GM19438 (cell line): Measurements from ENCODE around the gene GIPR.
A peak's percentile ranks its signal among the peaks of the same experiment; 100 is the strongest.
"Not testable (repeated sequence)": the region's sequence is repeated elsewhere in the genome, so short reads cannot be mapped to it uniquely, and the experiment has no call there.

Source experiments
- ATAC-seq: cut with Tn5 transposase; IDR thresholded peaks from one replicate; pipeline ENCODE4 v1.9.1; 2021; ENCODE audit warnings: low read depth; ENCODE audit not compliant: unreplicated experiment

GIPR gene

DNA sequence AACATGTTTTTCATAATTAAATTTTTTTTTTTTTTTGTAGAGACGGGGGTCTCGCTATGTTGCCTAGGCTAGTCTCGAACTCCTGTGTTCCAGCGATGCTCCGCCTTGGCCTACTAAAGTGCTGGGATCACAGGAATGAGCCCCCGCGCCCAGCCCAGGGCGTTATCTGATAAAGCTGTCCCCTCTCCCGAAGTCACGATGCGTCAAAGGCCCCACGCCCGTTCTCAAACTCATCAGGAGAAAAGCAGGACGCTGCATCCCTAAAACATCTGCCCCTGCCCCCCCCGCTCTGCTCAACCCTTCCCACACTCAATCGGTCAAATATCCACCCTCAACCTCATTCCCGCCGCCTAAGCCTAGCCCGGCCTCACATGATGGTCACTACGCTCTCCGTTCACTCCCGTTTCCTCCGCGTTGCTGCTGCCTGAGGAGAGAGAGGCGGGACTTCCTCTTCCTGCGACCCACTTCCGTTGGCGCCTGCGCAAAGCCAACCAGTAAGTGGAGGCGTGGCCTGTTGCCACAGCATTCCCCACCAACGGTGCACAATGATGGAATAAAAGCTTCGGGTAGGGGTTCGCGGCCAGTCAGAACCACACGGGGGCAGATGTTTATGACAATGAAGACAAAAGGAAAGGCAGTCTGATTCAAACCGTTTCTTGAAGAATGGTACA is 23.6 kb downstream of the GIPR start, which contains the start of gene SNRPD2:
SNRPD2 (minus strand) TSS at position 438 of the 671 bp plus-strand sequence; CDS start at position 373, 65 bp downstream.
- ATAC-seq = peak; percentile 42

GRCh38 chr19:45692187-45693105 is 24.4 kb downstream of the GIPR start, which contains the start of gene QPCTL:
Gene QPCTL (plus strand): TSS chr19:45692666. CDS start chr19:45692704, 38 bp downstream.
- ATAC-seq = peak; percentile 79

DNA sequence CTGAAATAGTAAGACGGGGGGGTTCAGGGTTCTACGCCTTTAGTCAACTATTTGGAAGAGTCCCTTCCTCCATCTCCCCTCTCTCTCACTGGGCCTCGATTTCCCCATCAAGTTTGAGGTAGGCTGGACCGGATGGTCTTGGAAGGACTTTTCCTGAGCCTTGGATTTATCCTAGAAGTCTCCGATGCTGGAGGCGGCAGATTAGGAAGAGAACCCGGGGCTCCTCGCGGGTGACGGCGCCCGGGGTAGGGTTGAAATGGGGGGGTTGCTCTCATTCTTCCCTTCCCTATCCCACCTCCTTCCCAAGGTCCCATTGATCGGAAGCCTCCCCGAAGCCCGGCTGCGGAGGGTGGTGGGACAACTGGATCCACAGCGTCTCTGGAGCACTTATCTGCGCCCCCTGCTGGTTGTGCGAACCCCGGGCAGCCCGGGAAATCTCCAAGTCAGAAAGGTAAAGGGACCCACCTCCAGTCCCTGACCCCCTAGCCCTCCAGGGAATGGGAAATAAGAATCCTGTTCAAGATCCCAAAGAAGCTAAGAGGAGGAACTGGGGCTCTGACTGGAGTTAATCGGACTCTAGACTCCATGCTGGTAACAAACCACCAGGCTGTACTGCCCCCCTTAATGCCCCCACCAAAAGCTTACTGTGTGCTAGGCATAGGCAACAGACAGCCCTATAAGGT is 25.2 kb downstream of the GIPR start:
- ATAC-seq = no peak

GRCh38 chr19:45701676-45702075 is 33.7 kb downstream of the GIPR start:
- ATAC-seq = no peak

- ATAC-seq = no peak
Measured at GRCh38 chr19:45705115-45705514, 37.1 kb downstream of the GIPR start.

DNA sequence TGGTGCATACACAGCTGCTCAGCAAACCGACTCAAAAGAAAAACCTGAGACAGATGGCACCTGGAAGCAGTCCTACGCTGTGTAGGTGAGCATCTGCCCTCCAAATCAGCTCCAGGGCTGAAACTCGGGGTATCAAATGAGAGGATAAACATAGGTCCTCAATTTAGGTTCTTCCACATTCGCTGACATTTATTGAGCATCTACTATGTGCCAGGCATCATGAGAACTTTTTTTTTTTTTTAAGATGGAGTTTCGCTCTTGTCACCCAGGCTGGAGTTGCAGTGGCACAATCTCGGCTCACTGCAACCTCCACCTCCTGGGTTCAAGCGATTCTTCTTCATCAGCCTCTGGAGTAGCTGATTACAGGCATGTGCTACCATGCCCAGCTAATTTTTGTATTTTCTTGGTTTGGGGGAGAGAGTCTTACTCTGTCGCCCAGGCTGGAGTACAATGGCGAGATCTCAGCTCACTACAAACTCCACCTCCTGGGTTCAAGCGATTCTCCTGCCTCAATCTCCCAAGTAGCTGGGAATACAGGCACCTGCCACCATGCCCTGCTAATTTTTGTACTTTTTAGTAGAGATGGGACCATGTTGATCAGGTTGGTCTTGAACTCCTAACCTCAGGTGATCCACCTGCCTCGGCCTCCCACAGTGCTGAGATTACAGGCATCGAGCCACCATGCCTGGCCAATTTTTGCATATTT is 37.8 kb downstream of the GIPR start:
- ATAC-seq = no peak

DNA sequence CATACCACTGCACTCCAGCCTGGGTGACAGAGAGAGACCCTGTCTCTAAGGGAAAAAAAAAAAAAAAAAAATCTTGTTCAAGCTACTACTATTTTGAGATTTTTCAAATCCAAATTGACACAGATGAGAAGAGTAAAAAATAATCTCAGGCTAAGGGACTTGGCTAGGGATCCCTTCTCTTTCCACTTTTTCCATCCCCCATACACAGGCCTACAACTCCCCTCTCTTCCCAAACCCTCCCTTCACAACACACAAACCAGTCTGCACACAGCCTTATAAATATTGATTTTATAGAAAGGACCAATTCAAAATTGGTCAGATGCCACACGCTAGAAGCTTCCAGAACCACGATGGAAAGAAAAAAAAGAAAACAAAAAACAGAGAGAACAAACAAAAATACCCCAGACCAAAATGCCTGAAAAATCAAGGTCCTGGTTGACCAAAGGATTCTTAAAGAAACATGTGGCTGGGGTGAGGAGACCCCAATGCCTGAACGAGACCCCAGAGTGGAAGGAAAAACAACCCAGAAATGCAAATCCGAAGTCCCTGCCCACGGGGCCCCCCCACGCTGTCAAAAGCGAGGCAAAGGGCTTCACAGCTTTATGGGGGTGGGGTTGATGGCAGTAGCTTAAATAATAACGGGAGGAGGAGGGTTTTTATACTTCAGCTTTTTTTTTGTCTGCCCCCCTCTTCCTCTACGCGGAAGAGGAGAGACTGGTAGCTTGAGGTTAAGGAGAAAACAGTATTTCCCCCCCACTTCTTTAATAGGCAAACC is 42.5 kb downstream of the GIPR start:
- no peak for ATAC-seq

- ATAC-seq = no peak
Measured at GRCh38 chr19:45711851-45712698, 44.1 kb downstream of the GIPR start.

DNA sequence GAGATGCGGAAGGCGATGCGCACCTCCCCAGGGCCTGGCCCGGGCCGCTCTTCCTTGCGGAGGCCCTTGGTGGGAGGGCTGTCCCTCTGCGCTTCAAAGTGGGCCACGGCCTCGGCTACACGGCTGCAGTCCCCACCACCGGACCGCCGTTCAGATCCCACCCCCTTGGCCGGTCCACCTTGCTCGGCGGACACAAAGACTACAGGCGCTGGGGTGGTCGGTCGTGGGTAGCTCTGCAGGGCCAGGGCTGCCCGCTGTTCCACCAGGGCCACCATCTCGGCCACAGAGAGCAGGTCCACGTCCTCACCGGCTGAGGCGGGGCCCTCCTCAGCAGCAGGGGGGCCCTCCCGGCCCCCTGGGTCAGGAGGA is 44.7 kb downstream of the GIPR start:
- ATAC-seq = no peak

DNA sequence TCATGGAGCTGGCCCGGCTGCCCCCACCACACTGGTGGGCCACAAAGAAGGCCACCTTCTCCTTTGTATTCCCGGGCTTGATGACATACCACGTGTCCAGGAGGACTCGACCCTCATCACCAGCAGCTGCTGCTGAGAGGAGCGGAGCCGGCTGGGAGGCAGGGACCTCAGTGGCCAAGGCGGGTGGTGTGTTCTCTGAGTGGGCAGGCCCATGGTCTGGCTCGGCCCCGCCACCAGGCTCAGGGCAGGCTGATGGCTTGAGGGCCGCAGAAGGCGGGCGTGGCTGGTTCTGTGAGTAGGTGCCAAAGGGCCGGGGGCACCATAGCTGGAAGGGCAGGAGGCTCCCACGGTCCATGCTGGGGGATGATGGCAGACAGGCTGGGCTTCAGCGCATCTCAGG is 45.1 kb downstream of the GIPR start:
- ATAC-seq = no peak

DNA sequence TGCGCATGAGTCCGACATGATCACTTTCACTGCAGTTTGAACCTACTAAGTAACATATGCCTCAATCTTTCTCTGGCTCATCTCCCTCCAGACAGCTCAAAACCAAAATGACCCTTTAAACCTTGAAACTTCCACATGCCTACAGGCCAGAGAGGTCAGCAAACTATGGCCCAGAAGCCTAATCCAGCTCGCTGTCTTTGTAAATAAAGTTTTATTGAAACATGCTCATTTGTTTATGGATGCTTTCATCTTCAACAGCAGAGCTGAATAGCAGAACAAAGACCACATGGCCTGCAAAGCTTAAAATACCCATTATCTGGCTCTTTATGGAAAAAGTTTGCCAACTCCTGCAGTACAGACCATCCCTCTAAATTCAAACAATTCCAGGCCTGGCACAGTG is 47.1 kb downstream of the GIPR start:
- ATAC-seq = no peak

DNA sequence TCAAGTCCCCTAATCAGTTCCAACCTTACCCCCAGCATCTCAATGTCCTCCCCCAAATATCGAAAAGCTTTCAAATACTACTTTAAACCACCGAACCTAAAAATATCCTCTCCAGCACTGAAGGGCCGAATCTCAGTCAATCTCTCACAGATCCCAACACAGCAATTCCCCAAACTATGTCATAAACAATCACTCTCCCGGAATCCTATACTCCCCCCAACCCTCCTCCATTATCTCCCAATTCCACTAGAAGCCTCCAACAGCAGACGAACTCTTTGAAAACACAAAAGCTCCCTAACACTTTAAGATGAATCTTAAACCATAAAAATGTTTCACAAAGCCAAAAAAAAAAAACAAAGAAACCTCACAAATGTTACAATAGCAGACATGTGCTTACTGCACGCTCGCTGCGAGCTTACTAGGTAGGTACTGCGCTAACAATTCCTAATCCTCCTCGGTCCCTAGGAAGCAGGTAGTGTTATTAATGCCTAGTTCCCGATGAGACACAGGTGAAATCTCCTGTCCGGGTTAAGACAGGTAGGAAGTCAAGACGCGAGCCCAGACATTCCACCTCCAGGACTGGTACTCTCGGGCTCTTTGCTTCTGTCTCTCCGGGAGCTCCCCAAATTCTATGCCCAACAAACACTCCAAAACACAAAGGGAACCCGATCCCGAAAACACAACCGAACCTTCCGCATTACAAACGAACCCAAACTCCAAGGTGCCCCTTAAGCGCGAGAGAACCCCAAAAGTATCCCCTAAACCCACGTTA is 48.5 kb downstream of the GIPR start:
- ATAC-seq = no peak

GRCh38 chr19:45717131-45717982 is 49.3 kb downstream of the GIPR start:
- ATAC-seq = peak; percentile 84

- no peak for ATAC-seq
Measured at GRCh38 chr19:45717983-45718650, 50.1 kb downstream of the GIPR start.

DNA sequence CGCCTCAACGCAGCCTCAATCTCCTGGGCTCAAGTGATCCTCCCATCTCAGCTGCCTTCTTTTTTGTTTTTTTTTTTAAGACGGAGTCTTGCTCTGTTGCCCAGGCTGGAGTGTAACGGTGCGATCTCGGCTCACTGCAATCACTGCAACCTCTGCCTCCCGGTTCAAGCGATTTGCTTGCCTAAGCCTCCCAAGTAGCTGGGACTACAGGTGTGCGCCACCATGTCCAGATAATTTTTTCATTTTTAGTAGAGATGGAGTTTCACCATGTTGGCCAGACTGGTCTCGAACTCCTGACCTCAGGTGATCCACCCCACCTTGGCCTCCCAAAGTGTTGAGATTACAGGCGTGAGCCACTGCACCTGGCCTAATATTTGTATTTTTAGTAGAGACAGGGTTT is 52.0 kb downstream of the GIPR start:
- ATAC-seq = not testable (repeated sequence)

- ATAC-seq = not testable (repeated sequence)
Measured at GRCh38 chr19:45728683-45729082, 60.7 kb downstream of the GIPR start.
